ENCODE data around the gene CELSR1. TPM values are rescaled to one million over a fixed set of nuclear protein-coding genes. Genes with fewer than 3 reads are reported as not detected.

CELSR1 gene
- polyA plus RNA-seq, 4 donors, result 4.4 to 27.6 (median 24.8) TPM

DNA sequence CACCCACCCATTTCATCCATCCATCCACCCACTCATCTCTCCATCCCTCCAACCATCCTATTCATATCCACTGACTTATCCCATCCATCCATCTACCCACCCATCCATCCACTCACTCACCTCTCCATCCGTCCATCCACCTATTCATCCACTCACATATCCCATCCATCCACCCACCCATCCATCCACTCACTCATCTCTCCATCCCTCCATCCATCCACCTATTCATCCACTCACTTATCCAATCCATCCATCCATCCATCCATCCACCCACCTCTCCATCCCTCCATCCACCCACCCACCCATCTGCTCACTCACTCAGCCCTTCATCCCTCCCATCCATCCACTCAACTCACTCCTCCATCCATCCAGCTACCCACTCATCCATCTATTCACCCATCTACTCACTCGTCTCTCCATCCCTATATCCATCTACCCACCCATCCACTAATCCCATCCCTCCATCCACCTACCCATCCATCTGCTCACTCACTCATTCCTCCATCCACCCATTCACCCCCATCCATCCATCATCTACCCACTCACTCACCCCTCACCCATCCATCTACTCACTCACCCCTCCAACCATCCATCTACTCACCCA is 165.7 kb downstream of the CELSR1 start:
- DNase-seq (ENCODE audit: low read depth in 4 of 4, low spot score in 3 of 4), result no peak

DNA sequence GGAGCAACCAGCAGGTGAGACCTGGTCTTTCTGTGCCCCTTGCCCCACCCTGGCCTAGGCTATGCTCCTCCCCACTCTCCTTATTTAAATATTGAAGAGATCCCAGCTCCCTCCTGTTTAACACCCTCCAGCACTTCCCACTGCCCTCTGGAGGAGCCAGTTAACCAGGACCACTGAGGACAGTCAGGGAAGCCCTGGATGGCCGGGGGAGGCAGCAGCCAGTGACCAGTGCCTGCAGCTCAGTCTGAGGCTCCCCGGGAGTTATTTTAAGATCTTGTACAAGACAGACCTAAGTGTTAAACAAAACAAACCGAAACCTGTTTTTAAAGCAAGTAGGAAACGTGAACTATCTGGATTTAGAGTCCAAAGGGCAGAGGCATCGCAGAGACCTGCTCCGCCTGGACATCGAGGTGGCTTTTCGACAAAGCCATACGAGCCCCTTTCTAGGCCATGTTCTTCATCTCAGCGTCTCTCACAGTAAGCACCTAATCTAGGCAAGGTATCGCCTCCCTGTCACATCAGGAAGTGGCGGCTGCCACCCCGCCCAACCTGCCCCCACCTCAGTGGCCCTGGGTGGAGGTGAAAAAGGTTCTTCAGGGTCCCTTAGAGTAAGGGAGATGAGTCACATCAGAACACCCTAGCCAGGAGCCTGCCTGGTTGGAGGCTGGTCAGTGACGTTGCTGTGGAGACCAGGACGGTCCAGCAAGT is 166.7 kb downstream of the CELSR1 start:
- DNase-seq (ENCODE audit: low read depth in 4 of 4, low spot score in 3 of 4), result no peak

DNA sequence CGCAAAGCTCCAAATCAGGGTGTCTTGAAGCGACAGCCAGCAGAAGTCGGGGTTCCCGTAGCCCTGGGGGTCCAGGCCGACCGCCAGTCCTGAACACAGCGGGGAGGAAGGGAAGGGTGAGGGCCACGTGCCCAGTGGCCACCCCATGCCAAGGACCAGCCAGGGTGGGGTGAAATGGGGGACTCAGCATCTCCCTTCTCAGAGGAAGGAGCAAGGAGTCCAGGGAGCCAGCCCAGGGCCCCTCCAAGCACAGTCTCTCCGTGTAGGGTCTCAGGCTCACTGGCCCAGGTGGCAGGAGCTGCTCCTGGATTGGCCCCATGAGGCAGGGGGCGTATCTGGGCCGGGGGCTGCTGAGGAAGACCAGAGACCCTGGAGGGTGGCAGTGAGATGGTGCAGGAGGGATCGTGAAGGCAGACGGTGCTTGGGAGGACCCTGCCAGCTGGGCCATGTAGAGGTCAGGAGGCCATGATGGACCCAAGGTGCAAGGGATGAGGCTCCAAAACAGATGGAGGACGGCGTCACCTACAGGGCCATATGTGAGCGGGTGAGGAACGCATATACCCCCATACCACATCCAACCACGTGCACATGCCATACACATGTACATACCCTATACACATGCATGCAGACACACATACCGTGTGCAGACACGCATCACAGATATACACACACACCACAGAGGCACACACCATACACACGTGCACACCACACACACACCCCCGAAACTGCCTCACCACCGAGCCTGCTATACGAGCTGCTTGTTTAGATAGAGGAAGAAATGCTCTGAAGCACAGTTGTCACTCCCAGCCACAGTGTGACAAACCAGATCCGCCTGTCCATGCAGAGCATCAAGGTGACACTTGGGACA is 167.5 kb downstream of the CELSR1 start:
- DNase-seq (ENCODE audit: low read depth in 4 of 4, low spot score in 3 of 4), result no peak

DNA sequence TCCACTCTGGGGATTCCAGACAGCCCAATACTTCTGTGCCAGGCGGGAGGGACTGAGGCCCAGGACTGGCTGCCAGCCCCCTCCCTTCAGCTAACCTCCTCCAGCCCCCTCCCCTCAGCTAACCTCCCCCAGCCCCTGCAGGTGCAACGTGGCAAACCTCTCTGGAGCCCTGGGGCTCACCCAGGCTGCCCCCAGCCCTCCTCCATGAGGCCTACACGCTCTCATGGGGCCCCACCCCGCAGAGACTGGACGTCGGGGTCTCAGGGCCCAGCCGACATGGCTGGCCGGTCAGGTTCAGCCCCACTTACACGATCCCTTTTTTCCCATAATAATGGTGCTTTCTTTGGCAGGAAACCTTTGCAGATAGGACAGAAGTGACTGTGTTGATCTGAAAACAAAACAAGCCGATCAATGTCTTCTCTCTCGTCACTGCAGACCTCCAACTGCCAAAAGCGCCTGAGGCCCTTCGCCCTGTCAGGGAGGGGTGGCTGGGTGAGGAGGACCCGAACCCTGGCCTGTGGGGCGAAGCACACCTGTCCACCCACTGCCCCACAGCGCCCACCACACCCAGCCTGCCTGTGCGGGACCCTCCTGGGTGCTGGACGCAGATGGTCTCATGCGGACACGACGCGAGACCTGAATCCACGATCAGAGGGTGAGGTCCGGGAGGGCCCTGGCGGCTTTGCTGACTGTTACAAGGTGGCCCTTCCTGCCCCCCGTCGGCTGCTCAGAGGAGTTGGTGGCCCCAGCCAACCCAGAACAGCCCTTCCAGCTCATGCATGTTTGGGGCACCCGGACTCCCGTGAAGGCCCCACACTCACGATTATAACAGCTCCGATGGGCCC is 168.3 kb downstream of the CELSR1 start:
- DNase-seq (ENCODE audit: low read depth in 4 of 4, low spot score in 3 of 4), result no peak

DNA sequence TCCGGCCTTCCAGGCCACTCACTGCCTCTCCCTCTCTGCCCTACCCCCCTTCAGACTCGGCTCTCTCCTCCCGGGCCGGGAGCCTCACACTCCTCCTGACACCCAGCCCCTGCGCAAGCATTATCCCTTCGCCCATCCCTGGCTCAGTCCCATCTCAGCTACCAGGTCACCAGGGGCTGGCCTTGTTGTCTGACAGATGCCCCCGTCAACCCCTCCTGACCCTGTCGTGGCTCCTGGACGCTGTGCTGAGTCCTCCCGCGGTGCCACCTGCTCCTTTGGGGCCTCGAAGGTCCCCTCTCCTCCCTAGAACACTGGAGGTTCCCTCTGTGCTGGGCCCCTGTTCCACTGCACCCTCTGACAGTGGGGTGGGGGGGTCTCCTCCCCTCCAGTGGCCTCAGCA is 169.0 kb downstream of the CELSR1 start:
- DNase-seq (ENCODE audit: low read depth in 4 of 4, low spot score in 3 of 4), result no peak

DNA sequence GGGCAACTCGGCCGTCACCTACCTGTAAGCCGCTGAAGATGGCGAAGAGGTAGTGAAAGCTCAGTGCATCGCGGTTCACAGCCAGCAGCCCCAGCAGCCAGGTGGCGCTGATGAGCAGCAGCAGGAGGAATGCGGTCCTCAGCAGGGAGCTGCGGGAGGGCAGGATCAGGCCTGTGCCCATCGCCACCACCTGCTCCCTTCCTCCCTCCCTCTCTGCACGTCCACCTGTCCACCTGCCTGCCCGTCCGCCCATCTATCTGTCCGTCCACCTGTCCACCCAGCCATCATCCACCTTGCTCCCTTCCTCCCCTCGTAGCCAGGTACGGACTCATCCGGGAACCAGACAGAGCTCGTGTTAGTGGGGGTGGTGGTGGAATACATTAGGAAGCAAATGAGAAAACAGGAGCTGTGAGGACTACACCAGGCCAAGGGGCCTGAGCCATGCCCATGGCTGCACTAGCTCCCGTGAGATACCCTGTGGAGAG is 169.7 kb downstream of the CELSR1 start:
- no peak for DNase-seq (ENCODE audit: low read depth in 4 of 4, low spot score in 3 of 4)

DNA sequence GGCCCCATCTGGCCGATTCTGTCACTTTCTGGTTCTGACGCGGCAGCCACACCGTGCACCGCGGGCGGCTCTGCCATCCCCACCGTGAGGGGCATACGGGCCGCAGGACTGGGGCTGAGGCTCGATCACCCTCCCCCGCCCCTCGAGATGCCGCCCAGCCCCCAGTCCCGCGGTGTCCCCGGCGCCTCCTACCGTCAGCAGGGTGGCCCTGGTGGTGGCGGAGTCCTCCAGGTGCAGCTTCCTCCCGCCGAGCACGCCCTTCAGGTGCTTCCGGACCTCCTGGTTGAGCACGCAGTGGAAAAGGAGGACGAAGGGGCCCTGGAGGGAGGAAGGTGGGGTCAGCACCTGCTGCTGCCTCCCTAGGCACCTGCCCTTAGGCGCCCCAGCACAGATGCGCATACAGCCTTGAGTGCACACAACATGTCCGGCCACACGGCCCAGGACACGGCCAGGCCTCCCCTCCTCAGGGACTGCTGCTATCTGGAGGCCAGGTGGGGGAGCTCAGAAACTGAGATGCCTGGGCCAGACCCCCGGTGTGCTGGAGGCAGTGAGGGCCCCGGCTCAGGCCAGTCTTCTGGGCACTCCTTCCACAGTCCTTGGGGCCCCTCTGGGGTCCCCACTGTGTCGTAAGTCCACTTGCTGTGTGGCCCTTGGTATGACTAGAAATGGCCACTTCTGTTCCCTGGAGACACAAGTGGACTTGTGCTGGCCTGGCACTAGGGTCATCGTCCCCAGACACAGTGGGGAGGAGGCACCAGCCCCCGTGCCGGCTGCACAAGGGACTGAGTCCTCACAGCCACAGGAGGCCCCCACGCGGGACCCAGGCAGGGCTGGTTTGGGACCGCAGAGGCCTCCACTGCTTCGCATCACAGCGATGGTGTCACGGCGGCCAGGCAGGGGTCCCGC is 170.4 kb downstream of the CELSR1 start:
- no peak for DNase-seq (ENCODE audit: low read depth in 4 of 4, low spot score in 3 of 4)

DNA sequence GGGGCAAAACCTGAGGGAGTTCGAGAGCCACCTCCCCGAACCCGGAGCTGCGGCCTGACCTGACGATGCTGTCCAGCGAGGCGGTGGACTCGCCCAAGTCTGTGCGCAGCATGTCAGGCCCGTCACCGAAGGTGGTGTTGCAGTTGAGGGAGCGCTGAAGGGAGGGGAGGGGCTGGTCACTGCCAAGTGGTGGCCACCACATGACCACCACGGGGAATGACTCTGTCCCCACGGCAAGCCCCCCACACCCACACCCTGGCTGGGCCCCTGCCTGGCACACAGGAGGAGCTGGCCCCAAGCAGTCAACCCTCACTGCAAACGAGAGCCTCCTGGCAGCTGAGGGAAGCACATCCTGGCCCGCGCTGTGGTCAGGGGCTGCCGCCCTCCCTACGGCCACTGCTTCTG is 171.1 kb downstream of the CELSR1 start:
- no peak for DNase-seq (ENCODE audit: low read depth in 4 of 4, low spot score in 3 of 4)

DNA sequence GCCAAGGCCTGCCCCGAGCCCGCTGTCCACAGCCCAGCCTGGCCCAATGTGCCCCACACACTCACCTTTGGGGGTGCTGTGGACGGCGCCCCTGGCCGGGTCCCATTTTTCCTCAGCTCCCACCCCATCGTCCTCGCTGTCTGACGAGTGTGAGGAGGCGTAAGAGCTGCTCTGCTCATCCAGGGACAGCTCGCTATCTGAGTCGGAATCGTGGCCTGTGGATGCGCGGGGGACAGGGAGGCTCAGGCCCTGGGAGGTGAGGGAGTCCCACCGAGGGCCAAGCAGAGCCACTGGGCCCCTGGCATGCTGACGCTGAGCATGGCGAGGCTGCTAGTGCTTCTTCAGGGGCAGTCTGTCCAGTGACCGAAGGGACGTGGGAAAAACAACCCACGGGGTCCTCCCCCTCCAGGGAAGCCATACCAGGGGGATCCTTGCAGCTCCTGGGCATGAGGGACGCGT is 172.2 kb downstream of the CELSR1 start:
- DNase-seq (ENCODE audit: low read depth in 4 of 4, low spot score in 3 of 4), result no peak

DNA sequence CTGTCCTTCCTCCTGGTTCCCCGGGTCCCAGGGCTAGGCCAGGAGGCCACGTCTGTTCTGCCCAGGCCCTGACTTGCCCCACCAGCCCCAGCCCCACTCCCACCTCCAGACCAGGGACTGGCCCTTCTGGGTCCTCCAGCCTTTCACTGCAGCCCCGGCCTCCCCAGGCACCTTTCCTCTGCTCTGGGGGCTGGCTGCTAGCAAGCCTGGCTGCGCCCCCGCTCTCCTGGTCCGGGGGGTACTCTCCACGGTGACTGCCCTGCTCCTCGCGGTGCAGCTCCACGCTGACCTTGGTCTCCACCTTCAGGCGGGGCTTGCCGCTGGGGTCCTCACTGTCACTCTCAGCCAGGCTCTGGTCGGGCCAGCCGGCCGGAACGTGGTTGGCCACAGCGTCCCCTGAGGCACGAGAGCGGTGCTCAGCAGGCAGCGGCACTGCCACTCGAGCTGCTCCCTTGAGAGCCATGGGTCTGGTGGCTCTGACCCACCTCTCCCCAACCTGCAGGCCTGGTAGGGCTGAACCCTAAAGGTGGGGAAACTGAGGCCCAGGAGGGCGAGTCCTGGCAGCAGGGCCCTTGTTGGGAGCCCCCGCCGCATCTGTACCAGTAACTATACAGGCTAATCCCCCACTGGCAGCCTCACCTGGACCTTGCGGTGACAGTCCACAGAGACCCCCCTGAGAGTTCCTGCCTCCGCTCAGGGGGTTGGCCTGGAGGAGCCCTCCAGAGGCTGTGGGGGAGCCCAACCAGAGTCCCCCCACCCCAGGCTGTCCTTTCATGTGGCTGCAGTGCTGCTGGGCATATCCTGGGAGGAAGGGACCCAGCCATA is 172.9 kb downstream of the CELSR1 start:
- no peak for DNase-seq (ENCODE audit: low read depth in 4 of 4, low spot score in 3 of 4)

DNA sequence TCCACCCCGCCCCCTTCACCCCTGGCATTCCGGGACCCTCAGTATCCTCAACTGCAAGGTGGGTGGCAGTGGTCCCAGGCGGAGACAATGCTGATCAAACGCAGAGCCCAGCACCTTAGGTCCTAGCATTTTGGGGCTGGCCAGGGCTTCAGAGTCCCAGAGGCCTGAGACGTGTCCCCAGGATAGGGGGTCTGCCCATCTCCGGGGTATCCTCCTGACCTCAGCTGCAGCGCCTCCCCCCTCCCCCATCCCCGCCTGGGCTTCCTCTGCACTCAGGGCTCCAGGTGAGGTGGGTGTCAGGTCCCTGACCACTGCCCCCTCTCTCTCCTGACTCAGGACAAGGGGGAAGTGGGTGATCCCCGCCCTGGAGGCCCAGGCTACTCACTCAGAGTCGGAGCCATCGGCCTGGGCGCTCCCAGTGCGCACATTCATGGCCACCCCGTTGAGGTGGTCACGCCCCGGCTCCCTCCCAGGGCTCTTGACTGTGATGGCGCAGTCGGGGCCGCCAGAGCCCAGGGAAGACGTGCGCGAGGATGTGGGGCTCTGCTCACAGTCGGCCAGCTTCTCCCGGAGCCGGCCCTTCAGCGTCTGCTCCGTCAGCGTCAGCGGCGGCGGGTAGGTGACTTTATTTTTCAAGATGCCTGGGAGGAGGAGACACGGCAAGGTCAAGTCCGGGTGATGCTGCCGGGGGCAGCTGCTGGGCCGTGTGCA is 173.7 kb downstream of the CELSR1 start:
- no peak for DNase-seq (ENCODE audit: low read depth in 4 of 4, low spot score in 3 of 4)

DNA sequence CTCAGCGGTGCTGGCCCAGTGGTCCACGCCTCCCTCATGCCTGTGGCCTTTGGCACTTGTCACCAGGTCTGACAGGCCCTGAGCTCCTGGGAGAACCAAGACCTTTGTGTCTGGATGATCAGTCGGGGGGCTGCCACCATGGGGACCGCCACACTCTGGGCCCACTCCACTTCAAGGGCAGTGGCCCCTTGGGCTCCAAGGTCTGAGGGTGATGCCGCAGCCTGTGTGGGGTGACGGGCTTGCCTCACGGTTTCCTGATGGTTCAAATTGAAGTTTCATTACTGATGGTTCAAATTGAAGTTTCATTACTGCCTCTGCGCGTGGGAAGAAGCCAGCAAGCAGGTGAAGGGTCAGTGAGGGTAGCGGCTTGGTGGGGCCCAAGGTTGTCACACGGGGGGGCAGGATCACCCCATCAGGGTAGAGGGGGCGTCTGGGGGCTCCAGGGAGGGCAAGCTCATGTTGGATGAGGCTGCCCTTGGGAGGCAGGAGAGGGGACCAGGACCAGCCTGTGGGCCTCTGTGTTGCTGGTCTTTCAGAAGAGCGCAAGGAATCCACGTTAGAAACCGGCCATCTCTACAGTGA is 174.4 kb downstream of the CELSR1 start:
- DNase-seq (ENCODE audit: low read depth in 4 of 4, low spot score in 3 of 4), result no peak

DNA sequence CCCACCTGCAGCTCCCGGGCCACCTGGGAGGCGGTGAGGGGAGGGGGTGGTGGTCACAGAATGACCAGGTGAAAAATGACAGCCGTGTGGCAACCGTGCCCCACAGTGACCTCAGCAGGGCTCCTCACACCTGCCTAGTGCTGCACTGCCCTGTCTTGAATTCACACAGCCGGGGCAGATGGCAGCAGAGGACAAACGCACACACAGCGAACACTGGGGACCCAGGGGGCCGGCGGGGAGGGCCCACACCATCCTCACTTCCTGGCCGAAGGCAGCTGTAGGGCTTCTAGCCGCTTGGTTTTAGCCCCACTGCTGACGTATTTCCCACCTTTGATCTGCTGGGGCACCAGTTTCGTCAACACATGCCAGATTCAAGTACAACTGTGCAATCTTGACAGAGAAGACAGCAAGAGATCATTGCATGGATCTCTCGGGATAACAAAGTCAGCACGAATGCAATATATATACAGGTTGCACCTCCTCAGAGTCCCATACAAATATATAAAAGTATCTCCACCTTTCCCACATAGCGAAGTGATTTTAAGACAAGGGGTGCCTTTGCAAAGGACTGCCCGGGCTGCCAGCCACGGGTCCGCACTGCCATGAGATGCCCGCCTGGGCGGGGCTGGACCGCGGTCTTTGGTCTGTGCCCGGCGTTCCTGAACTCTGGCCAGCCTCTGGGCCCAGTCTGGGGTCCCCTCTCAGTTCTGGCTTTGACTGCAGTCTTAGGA is 175.1 kb downstream of the CELSR1 start:
- no peak for DNase-seq (ENCODE audit: low read depth in 4 of 4, low spot score in 3 of 4)

DNA sequence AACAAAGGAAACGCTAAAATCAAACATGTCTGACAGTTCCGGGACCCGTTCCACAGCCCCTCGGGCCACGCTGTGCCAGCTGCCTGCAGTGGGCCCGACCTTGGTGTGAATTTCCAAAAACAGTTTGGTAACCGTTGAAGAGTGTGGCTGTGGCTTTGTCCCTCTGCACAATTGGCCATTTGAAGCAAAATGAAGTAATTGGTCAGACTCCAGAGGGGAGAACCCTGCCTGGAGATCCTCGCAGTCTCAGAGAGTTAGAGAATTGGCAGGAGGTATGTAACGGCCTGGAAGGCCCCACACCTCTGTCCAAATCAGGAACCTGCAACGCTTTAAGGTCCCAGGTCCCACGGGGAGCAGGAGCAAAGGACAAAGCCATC is 175.6 kb downstream of the CELSR1 start:
- DNase-seq (ENCODE audit: low read depth in 4 of 4, low spot score in 3 of 4), result no peak

DNA sequence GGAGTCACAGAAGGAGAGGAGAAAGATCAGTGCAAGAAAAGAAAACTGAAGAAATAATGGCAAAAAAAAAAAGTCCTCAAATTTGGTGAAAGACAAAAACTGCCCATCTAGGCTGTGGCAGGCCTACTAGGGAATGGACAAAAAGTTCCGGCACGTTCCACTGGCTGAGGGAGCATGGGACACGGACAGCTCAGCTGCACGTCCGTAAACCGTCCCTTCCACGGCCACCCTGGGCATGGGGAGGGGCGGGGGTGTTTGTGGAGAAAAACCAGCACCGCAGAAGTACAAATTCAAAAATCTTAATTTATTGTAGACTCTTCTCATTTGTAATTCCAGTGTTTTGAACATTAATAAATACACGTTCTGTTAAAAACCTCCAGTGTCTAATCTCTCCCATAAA is 176.5 kb downstream of the CELSR1 start:
- DNase-seq (ENCODE audit: low read depth in 4 of 4, low spot score in 3 of 4), result no peak

DNA sequence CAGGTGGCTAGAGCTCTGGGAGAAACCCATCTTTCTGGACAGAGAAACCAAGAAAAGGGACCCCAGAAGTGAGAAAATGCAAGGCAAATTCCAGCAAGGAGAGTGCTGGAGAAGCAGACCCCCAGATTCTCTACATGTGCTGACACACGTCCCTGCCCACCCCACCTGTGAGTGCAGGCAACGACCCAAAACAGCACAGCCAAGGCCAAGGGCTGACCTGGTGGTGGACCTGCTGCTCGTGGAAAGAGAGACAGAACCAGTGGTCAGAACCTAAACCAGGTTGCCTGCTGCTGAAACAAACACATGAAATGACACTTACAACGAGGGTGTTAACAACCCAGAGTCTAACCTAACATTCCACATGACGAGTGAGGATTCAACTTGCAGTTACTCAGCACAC is 177.3 kb downstream of the CELSR1 start:
- DNase-seq (ENCODE audit: low read depth in 4 of 4, low spot score in 3 of 4), result no peak

DNA sequence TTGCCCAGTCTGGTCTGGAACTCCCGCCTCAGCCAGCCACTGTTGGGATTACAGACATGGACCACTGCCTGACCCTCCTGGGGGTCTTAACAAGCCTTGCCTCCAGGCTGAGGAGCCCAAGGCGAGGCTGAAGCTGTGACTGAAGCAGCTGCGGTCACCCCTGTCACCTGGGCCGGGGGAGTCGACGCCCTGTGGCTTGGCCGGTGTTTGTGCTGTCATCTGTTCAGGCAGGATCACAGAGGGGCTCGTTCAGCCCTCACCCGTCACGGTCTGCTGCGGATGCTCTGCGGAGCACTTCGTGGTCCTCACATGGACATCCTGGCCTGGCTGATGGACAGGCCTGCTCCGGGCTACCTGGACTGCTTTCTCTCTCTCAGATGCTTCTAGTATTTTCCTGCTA is 178.1 kb downstream of the CELSR1 start:
- DNase-seq (ENCODE audit: low read depth in 4 of 4, low spot score in 3 of 4), result no peak

Measured in left renal pelvis (tissue), 4 donors.